ENCODE data around the gene FGFR2. TPM values are rescaled to one million over a fixed set of nuclear protein-coding genes. Genes with fewer than 3 reads are reported as not detected.

The FGFR2 gene
- total RNA-seq, 1 experiment from 2014 or later: 5.7 TPM

GRCh38 chr10:121433965-121434364 lies 164.3 kb downstream of the FGFR2 start:
- Histone ChIP-seq H3K27me3 (ENCODE audit: control insufficient read depth, insufficient read depth, low read length) (no peaks in the 10 kb centered on the region), H3K4me3 (ENCODE audit: low read depth in 2 of 2, low read length in 2 of 2) (no peak overlapping the region), H3K27ac (ENCODE audit: low read length) (no peak overlapping the region), H3K36me3 (ENCODE audit: control insufficient read depth, insufficient read depth, low read length) (no peaks in the 10 kb centered on the region), H3K9me3 (ENCODE audit: control insufficient read depth, insufficient read depth, low read depth, low read length) (no peaks in the 10 kb centered on the region), H3K4me1 (ENCODE audit: control insufficient read depth, insufficient read depth, low read length) (no peaks in the 10 kb centered on the region)
- in situ Hi-C loops (cut with HindIII; ENCODE audit: low pct_unique_long_range_greater_than_20kb, low sequenced_read_pairs) (no loop called here), intact Hi-C loops (cut with micrococcal nuclease; ENCODE audit: unreplicated experiment) (no loop called here)
- ATAC-seq: no peak
- POLR2A ChIA-PET: no interaction called here
- TF ChIP-seq, protein P1, sequence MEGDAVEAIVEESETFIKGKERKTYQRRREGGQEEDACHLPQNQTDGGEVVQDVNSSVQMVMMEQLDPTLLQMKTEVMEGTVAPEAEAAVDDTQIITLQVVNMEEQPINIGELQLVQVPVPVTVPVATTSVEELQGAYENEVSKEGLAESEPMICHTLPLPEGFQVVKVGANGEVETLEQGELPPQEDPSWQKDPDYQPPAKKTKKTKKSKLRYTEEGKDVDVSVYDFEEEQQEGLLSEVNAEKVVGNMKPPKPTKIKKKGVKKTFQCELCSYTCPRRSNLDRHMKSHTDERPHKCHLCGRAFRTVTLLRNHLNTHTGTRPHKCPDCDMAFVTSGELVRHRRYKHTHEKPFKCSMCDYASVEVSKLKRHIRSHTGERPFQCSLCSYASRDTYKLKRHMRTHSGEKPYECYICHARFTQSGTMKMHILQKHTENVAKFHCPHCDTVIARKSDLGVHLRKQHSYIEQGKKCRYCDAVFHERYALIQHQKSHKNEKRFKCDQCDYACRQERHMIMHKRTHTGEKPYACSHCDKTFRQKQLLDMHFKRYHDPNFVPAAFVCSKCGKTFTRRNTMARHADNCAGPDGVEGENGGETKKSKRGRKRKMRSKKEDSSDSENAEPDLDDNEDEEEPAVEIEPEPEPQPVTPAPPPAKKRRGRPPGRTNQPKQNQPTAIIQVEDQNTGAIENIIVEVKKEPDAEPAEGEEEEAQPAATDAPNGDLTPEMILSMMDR (IDR thresholded peaks at IDR 0.05): no peak
- no peak for TF ChIP-seq TCF7L2 (IDR thresholded peaks at IDR 0.05; ENCODE audit: low read depth, low read length)
- no peak for TF ChIP-seq POLR2AphosphoS5 (IDR thresholded peaks at IDR 0.05; ENCODE audit: low read depth, low read length)
- no peak for TF ChIP-seq REST (IDR thresholded peaks at IDR 0.05; ENCODE audit: insufficient read depth in 1 of 2, low read depth in 2 of 2, low read length in 1 of 2)
- no peak for TF ChIP-seq SIN3A (IDR thresholded peaks at IDR 0.05; ENCODE audit: borderline replicate concordance, insufficient read depth, low read depth, low read length)
- CTCF ChIA-PET: no interaction called here
- DNase-seq (ENCODE audit: low read depth, low spot score): no peak
- BruUV-seq (replicated peaks): no TSS peak

DNA sequence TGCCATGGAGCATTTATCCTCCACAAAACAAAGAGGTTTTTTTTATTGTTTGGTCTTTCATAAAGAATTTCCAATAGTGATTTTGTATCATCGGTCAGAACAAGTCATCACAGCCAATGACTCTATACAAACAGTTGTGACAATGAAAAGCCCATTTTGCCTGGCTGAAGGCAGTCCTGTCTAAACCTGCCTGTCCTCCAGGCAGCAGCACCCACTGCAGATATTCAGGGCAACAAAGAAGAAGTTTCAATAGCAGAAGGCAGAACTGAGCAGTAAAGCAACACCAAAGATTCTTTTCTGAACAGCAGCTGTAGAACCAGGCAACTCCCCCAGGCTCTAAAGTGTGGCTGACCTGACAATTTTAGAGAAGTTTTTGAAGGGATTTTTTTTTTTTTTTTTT lies 169.4 kb downstream of the FGFR2 start:
- BruUV-seq (replicated peaks): no TSS peak
- CTCF ChIA-PET: no interaction called here
- intact Hi-C loops (cut with micrococcal nuclease; ENCODE audit: unreplicated experiment) (no loop called here), in situ Hi-C loops (cut with HindIII; ENCODE audit: low pct_unique_long_range_greater_than_20kb, low sequenced_read_pairs) (no loop called here)
- no peak for ATAC-seq
- no peak for DNase-seq (ENCODE audit: low read depth, low spot score)
- Histone ChIP-seq H3K4me3 (ENCODE audit: low read depth in 2 of 2, low read length in 2 of 2) (no peak overlapping the region), H3K36me3 (ENCODE audit: control insufficient read depth, insufficient read depth, low read length) (no peaks in the 10 kb centered on the region), H3K9me3 (ENCODE audit: control insufficient read depth, insufficient read depth, low read depth, low read length) (no peaks in the 10 kb centered on the region), H3K27ac (ENCODE audit: low read length) (no peak overlapping the region), H3K27me3 (ENCODE audit: control insufficient read depth, insufficient read depth, low read length) (no peaks in the 10 kb centered on the region), H3K4me1 (ENCODE audit: control insufficient read depth, insufficient read depth, low read length) (no peaks in the 10 kb centered on the region)
- TF ChIP-seq TCF7L2 (IDR thresholded peaks at IDR 0.05; ENCODE audit: low read depth, low read length): no peak
- TF ChIP-seq SIN3A (IDR thresholded peaks at IDR 0.05; ENCODE audit: borderline replicate concordance, insufficient read depth, low read depth, low read length): no peak
- no peak for TF ChIP-seq POLR2AphosphoS5 (IDR thresholded peaks at IDR 0.05; ENCODE audit: low read depth, low read length)
- TF ChIP-seq, protein P1 (IDR thresholded peaks at IDR 0.05): no peak
- no peak for TF ChIP-seq REST (IDR thresholded peaks at IDR 0.05; ENCODE audit: insufficient read depth in 1 of 2, low read depth in 2 of 2, low read length in 1 of 2)
- POLR2A ChIA-PET: no interaction called here

Measured in Panc1 (cell line).